HepG2 (cell line): ENCODE results near the gene KLF6. TPM values are rescaled to one million over a fixed set of nuclear protein-coding genes. Genes with fewer than 3 reads are reported as not detected.

Experiments used
- AGO2 ChIP-seq: fragments of 200-400 bp; formaldehyde crosslinking; optimal IDR thresholded peaks from 2 replicates; pipeline ENCODE3; 2017; ENCODE audit warnings: mild to moderate bottlenecking, low read depth, low read length, moderate library complexity
- ASH2L ChIP-seq: fragments of 300-600, 200-600 bp; sonication (generic); IDR thresholded peaks from 2 replicates; pipeline ENCODE4 v1.7.0; 2017; ENCODE audit warnings: low read depth, mild to moderate bottlenecking, moderate library complexity, mixed read lengths, low read length; ENCODE audit not compliant: insufficient read length
- BCL6 ChIP-seq: IDR thresholded peaks from 2 replicates; pipeline ENCODE4 v1.6.1; 2016; ENCODE audit warnings: missing genetic modification reagents, missing compliant biosample characterization
- DRAP1 ChIP-seq: IDR thresholded peaks from 2 replicates; pipeline ENCODE4 v1.6.1; 2016; ENCODE audit warnings: missing genetic modification reagents, missing compliant biosample characterization
- FOSL2 ChIP-seq: sonication (generic); formaldehyde crosslinking; IDR thresholded peaks from 2 replicates; pipeline ENCODE4 v1.4.0; 2020; ENCODE audit warnings: missing genetic modification reagents
- JUNB ChIP-seq: sonication (generic); formaldehyde crosslinking; IDR thresholded peaks from 2 replicates; pipeline ENCODE4 v1.8.0; 2022; ENCODE audit warnings: missing genetic modification reagents, mild to moderate bottlenecking, borderline replicate concordance
- MIXL1 ChIP-seq: IDR thresholded peaks from 2 replicates; pipeline ENCODE4 v1.6.1; 2016
- NFIC ChIP-seq: IDR thresholded peaks from 2 replicates; pipeline ENCODE4 v1.6.1; 2012; ENCODE audit warnings: mild to moderate bottlenecking, low read length, inconsistent platforms
- NFKBIZ ChIP-seq: IDR thresholded peaks from 2 replicates; pipeline ENCODE4 v1.6.1; 2018; ENCODE audit warnings: missing genetic modification reagents, missing compliant biosample characterization
- POLR2AphosphoS5 ChIP-seq: IDR thresholded peaks from 2 replicates; pipeline ENCODE4 v1.6.1; 2012; ENCODE audit warnings: low read depth, low read length
- RBFOX2 ChIP-seq: fragments of 200-400 bp; formaldehyde crosslinking; IDR thresholded peaks from 2 replicates; pipeline ENCODE4 v1.6.1; 2017; ENCODE audit warnings: low read depth, mild to moderate bottlenecking, low read length
- SAP130 ChIP-seq: IDR thresholded peaks from 2 replicates; pipeline ENCODE4 v1.6.1; 2016; ENCODE audit warnings: low read depth
- SPEN ChIP-seq: sonication (generic); formaldehyde crosslinking; IDR thresholded peaks from 2 replicates; pipeline ENCODE4 v1.5.1; 2020; ENCODE audit warnings: low read depth, mild to moderate bottlenecking, missing genetic modification reagents
- TCF12 ChIP-seq, 2 experiments: fragments of 450-650 bp in 1 of 2; sonication (generic) in 1 of 2; formaldehyde crosslinking in 1 of 2; IDR thresholded peaks; 2 replicates each; pipeline versions ENCODE4 v1.6.1 to v1.8.0; 2017 to 2022; ENCODE audit warnings: antibody characterized with exemption in 1 of 2, mild to moderate bottlenecking in 1 of 2, missing genetic modification reagents in 1 of 2, moderate library complexity in 1 of 2
- ZNF501 ChIP-seq: sonication (generic); formaldehyde crosslinking; IDR thresholded peaks from 2 replicates; pipeline ENCODE4 v1.5.1; 2020; ENCODE audit warnings: mild to moderate bottlenecking, moderate library complexity, missing genetic modification reagents
- ZNF646 ChIP-seq: sonication (generic); formaldehyde crosslinking; IDR thresholded peaks from 2 replicates; pipeline ENCODE4 v1.9.0; 2021; ENCODE audit warnings: mild to moderate bottlenecking, missing genetic modification reagents
- polyA plus RNA-seq, 8 experiments: library from polyadenylated mRNA; depleted of rRNA in 3 of 8; stranded (reverse) in 7 of 8; unstranded in 1 of 8; fragments of >200 nt; fragmentation: Illumina TruSeq in 4 of 8; extraction: Trizol in 4 of 8; gene quantifications; 2 replicates each; pipeline versions ENCODE4 v1.2.1 to v1.2.3, GENCODE V29; 2011 to 2016; ENCODE audit warnings: low read depth in 4 of 8, missing spikeins in 1 of 8, mixed read lengths in 1 of 8; ENCODE audit not compliant: insufficient read depth in 1 of 8
- total RNA-seq, 5 experiments: library from RNA; depleted of rRNA; stranded (reverse); fragments of >200 nt; fragmentation: Illumina TruSeq; extraction: Trizol; gene quantifications; 2 replicates each; pipeline ENCODE4 v1.2.3, GENCODE V29; 2016; ENCODE audit warnings: low read depth in 1 of 5
- TF ChIP-seq, protein P1 (sequence below): sonication (generic); formaldehyde crosslinking; IDR thresholded peaks from 2 replicates; pipeline ENCODE4 v1.9.0; 2022; ENCODE audit warnings: missing genetic modification reagents, mild to moderate bottlenecking, borderline replicate concordance
- TF ChIP-seq, protein P2 (sequence below): sonication (generic); formaldehyde crosslinking; IDR thresholded peaks from 2 replicates; pipeline ENCODE4 v1.8.0; 2022; ENCODE audit warnings: mild to moderate bottlenecking, missing genetic modification reagents; ENCODE audit not compliant: insufficient replicate concordance

Gene KLF6
- total and polyA plus RNA-seq, 2 of the 13 experiments (the other 11 are each of a cell fraction or from before 2014, with no cell fraction given) = 27.0 to 71.9 TPM

DNA sequence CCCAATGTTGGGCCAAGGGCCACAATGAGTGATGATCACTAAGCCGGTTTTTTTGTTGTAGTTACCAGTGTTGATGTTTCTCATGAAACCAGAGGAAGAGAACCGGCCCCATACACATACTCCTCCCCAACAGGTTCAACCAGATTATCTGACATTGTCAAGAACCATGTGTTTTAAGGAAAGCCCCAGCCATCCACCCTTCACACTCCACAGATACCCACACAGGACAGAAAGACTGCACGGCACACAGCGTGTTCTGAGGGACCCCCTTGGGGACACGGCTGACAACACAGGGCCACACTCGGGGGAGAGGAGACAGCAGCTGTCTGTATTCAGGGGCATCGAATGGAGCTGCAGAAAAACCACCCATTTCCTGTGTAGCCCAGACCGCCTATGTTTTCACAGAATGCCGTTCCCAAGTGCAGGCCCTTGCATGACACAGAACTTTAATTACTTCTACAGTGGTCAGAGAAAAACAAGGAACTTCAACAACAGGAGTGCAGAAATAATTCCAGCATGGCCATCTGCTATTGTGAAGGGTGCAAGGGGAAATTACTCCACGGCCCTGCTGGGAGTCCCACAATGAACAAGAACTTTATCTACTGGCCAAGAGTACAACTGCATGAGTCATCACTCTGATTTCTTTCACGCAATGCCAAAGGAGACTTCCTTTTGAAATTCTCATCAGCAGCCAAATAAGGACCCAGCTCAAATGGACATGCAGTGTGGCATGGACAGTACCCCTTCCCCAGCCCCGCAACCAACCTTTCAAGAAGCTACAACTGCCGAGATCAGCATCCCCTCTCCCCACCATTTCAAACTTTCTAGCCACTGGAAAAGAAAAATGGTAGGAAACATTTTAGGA is 2.3 kb downstream of the KLF6 start (continued):
- TF ChIP-seq ZNF646 (CRISPR knock-in tag) = 0 out of 2 replicates have a peak, but pooled peaks have one; percentile 6
- TF ChIP-seq SPEN = 0 out of 2 replicates have a peak, but pooled peaks have one; percentile 22
- TF ChIP-seq FOSL2 (CRISPR knock-in tag) = peak; percentile 96
- TF ChIP-seq NFIC = peak; percentile 14; the same call in 1 of the 2 replicates
- peak; percentile 33; the same call in 1 of the 2 replicates for TF ChIP-seq SAP130 (CRISPR knock-in tag)
- peak; percentile 14; the same call in 1 of the 2 replicates for TF ChIP-seq BCL6 (CRISPR knock-in tag)
- TF ChIP-seq ASH2L = peak; percentile 5
- TF ChIP-seq, protein P1, sequence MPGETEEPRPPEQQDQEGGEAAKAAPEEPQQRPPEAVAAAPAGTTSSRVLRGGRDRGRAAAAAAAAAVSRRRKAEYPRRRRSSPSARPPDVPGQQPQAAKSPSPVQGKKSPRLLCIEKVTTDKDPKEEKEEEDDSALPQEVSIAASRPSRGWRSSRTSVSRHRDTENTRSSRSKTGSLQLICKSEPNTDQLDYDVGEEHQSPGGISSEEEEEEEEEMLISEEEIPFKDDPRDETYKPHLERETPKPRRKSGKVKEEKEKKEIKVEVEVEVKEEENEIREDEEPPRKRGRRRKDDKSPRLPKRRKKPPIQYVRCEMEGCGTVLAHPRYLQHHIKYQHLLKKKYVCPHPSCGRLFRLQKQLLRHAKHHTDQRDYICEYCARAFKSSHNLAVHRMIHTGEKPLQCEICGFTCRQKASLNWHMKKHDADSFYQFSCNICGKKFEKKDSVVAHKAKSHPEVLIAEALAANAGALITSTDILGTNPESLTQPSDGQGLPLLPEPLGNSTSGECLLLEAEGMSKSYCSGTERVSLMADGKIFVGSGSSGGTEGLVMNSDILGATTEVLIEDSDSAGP (CRISPR knock-in tag) = 0 out of 2 replicates have a peak, but pooled peaks have one; percentile 14
- TF ChIP-seq TCF12 (IDR thresholded peaks at IDR 0.05) = no peak
- TF ChIP-seq TCF12 (CRISPR knock-in tag; IDR thresholded peaks at IDR 0.05) = 0 out of 2 replicates have a peak, but pooled peaks have one; percentile 47
- peak; percentile 65 for TF ChIP-seq RBFOX2
- TF ChIP-seq DRAP1 = 0 out of 2 replicates have a peak, but pooled peaks have one; percentile 18
- TF ChIP-seq NFKBIZ (CRISPR knock-in tag) = peak; percentile 17; the same call in 1 of the 2 replicates
- peak; percentile 38; the same call in 1 of the 2 replicates for TF ChIP-seq POLR2AphosphoS5
- TF ChIP-seq, protein P2, sequence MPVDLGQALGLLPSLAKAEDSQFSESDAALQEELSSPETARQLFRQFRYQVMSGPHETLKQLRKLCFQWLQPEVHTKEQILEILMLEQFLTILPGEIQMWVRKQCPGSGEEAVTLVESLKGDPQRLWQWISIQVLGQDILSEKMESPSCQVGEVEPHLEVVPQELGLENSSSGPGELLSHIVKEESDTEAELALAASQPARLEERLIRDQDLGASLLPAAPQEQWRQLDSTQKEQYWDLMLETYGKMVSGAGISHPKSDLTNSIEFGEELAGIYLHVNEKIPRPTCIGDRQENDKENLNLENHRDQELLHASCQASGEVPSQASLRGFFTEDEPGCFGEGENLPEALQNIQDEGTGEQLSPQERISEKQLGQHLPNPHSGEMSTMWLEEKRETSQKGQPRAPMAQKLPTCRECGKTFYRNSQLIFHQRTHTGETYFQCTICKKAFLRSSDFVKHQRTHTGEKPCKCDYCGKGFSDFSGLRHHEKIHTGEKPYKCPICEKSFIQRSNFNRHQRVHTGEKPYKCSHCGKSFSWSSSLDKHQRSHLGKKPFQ (CRISPR knock-in tag) = peak; percentile 22
- TF ChIP-seq ZNF501 (CRISPR knock-in tag) = no peak
- TF ChIP-seq MIXL1 (CRISPR knock-in tag) = 0 out of 2 replicates have a peak, but pooled peaks have one; percentile 17
- peak; percentile 26; the same call in 1 of the 2 replicates for TF ChIP-seq JUNB
- peak; percentile 23 for TF ChIP-seq AGO2
